Activated T-cell treated with anti-CD3 and anti-CD28 coated beads for 24 hours (primary cell): ENCODE data around the gene FCHO1.

Source experiments
- DNase-seq: peaks from one replicate; pipeline ENCODE4 v3.0.0-alpha.2; 2020; ENCODE audit warnings: low read depth

The FCHO1 gene

DNA sequence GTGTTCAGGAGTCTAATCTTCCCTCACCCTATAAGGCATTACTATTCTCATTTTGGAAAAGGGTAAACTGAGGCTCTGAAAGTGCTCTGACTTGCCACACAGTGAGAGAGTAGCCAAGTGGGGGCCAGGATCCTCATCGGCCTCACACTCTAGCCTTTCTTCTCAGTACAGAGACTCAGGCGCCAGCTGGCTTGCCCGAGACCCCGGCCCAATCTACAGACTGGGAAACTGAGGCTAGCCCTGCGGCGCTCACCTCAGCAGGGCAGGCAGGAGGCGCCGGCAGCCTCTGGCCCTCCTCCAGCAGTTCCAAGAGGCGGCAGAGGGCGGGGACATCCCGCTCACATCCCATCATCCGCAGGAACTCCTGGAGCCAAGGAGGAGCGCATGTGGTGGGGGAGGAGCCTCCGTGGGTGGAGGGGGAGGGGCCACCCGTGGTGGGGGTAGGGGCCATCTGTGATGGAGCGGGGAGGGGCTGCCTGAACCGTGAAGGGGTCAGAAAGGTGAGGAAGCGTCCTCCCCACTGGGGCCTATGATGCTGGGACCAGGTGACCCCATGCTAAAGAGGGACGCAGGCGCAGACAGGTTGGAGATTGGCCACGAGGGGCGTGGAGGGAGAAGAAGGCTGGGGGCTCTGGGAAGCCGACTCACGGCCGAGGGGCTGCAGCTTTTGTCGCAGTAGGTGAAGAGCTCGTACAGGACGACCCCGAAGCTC lies 78.7 kb downstream of the FCHO1 start:
- no peak for DNase-seq

GRCh38 chr19:17830567-17831418 lies 79.5 kb downstream of the FCHO1 start:
- DNase-seq = peak; percentile 49

GRCh38 chr19:17831419-17831888 lies 80.2 kb downstream of the FCHO1 start:
- DNase-seq = no peak

GRCh38 chr19:17832443-17833208 lies 81.3 kb downstream of the FCHO1 start:
- DNase-seq = no peak

GRCh38 chr19:17834350-17835181 lies 83.3 kb downstream of the FCHO1 start:
- no peak for DNase-seq

DNA sequence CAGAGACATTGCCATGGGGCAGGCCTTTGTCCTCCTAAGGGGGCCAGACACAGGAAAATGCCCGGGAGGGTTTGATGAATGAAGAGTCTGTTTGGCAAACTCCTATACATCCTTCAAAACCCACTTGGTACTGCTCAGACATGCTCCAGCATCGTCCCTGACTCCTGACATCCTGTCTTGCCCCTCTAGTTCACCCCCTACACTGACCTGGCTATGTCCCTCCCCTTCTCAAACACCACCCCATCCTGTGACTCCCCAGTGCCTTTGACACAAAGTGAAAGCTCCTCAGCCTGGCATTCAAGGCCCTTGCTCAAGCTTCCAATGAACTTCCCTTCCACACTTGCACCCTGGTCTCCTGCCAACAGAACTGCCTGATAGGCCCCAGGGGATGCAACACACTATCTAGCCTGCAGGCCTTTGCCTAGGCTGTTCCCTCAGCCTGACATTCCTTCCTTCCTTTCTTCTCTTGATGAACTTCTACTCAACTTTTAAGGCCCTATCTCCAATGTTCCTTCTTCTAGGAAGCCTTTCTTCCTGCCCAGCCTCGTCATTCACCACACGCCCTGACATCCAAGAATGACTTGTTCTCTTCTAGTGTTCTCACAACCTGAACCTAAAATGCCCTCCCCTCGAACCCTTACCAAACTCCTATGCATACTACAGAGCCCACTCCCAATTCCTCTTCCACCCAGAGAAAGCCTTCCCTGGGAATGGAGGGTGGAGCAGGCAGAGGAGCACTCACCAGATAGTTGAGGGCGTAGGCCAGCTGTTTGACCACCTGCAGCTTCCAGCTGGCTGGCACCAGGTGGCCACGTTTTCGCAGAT lies 84.1 kb downstream of the FCHO1 start:
- no peak for DNase-seq

- DNase-seq = no peak
Observed at GRCh38 chr19:17836530-17836929, 85.3 kb downstream of the FCHO1 start.

- DNase-seq = no peak
Observed at GRCh38 chr19:17837972-17838371, 86.7 kb downstream of the FCHO1 start.
